Measurements from ENCODE around the gene TEKT2. TPM values are rescaled to one million over a fixed set of nuclear protein-coding genes. Genes with fewer than 3 reads are reported as not detected.

TEKT2 gene
- total RNA-seq, 4 donors from 2014 or later, result not detected

DNA sequence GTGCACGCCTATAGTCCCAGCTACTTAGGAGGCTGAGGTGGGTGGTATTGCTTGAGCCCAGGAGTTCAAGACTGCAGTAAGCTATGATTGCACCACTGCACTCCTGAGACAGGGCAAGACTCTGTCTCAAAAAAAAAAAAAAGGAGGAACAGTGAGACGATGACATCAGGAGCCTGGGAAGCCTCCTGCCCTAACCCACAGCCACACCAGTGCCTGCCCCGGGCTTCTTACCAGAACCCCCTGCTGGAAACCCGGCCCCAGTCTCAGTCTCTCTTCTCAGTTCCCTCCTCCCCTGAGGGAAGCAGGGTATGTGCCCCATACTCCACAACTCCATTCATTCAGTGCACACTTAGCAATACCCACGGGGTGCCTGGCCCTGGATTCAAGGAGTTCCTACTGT is 32.0 kb downstream of the TEKT2 start:
- intact Hi-C loops (cut with DNase I; ENCODE audit: low total_unique reads) (no loop called here), in situ Hi-C loops (cut with MboI; ENCODE audit: low sequenced_read_pairs in 4 of 4) (no loop called here)
- ATAC-seq (no peak), DNase-seq (no peak)
- Histone ChIP-seq H3K27me3 (no peaks in the 10 kb centered on the region), H3K9me3 (no peaks in the 10 kb centered on the region), H3K36me3 (no peaks in the 10 kb centered on the region), H3K4me3 (no peak overlapping the region), H3K4me1 (no peaks in the 10 kb centered on the region), H3K27ac (no peak overlapping the region)
- TF ChIP-seq POLR2A (IDR thresholded peaks at IDR 0.05), result no peak
- TF ChIP-seq, protein P1, sequence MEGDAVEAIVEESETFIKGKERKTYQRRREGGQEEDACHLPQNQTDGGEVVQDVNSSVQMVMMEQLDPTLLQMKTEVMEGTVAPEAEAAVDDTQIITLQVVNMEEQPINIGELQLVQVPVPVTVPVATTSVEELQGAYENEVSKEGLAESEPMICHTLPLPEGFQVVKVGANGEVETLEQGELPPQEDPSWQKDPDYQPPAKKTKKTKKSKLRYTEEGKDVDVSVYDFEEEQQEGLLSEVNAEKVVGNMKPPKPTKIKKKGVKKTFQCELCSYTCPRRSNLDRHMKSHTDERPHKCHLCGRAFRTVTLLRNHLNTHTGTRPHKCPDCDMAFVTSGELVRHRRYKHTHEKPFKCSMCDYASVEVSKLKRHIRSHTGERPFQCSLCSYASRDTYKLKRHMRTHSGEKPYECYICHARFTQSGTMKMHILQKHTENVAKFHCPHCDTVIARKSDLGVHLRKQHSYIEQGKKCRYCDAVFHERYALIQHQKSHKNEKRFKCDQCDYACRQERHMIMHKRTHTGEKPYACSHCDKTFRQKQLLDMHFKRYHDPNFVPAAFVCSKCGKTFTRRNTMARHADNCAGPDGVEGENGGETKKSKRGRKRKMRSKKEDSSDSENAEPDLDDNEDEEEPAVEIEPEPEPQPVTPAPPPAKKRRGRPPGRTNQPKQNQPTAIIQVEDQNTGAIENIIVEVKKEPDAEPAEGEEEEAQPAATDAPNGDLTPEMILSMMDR (IDR thresholded peaks at IDR 0.05 in 4 of 5, conservative IDR thresholded peaks at IDR 0.05 in 1 of 5), result no peak

DNA sequence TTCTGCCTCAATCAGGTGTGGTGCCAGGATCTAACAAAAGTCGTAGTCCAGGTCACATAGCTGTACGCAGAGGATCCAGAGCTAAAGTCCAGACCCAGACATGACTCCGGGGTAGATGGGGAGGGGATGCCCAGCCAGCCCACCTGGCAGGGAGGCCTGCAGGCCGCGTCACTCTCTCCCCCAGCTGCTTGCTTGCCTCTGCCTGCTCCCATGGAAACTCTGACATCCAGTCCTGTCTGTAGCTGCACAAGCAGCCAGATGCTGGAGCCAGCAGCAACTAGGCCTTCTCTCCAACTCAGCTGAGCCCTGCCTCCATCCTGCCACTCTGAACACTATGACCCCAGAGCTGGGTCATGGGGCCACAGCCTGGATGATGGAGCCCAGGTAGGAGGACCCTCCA is 33.0 kb downstream of the TEKT2 start:
- Histone ChIP-seq H3K27ac (no peak overlapping the region), H3K27me3 (no peaks in the 10 kb centered on the region), H3K4me1 (no peaks in the 10 kb centered on the region), H3K9me3 (no peaks in the 10 kb centered on the region), H3K4me3 (no peak overlapping the region), H3K36me3 (no peaks in the 10 kb centered on the region)
- ATAC-seq (no peak), DNase-seq (no peak)
- TF ChIP-seq, protein P1 (IDR thresholded peaks at IDR 0.05 in 4 of 5, conservative IDR thresholded peaks at IDR 0.05 in 1 of 5), result no peak
- TF ChIP-seq POLR2A (IDR thresholded peaks at IDR 0.05), result no peak
- intact Hi-C loops (cut with DNase I; ENCODE audit: low total_unique reads) (no loop called here), in situ Hi-C loops (cut with MboI; ENCODE audit: low sequenced_read_pairs in 4 of 4) (no loop called here)

DNA sequence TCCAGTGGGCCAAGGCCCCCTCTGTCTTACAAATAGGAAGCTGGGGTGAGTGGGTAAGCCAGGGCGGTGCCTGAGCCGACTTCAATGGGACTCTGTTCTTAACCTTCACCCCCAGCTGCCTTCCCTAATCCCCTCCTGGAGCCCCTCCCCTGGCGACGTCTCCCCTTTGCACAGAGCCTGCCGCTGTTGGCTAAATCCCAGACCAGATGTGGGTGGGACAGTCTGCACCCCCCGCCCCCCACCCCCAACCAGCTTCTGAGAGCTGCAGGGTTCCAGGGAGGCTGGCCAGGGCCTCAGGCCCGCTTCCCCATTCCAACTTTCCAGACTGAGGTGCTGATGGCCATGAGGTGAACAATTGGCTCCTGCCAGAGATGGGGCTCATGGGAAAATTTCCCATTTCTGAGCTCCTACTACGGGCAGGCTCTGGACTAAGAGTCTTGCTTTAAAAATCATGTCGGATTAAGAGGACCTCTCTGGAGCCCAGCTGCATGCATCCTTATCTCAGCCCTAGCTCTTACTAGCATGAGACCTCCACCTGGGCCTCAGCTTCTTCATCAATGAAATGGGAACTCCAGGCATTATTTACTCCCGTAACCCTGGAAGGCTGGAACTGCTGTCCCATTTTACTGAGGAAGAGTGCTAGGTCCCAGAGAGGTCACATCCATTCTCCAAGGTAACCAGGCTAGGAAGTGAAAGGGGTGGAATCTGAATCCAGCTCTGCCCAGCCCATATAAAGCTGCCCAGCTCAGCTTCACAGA is 34.7 kb downstream of the TEKT2 start:
- Histone ChIP-seq H3K36me3 (no peaks in the 10 kb centered on the region), H3K27me3 (no peaks in the 10 kb centered on the region), H3K27ac (no peak overlapping the region), H3K9me3 (no peaks in the 10 kb centered on the region), H3K4me1 (no peaks in the 10 kb centered on the region), H3K4me3 (no peak overlapping the region)
- DNase-seq, result no peak
- no peak for ATAC-seq
- in situ Hi-C loops (cut with MboI; ENCODE audit: low sequenced_read_pairs in 4 of 4), result no loop called here
- intact Hi-C loops (cut with DNase I; ENCODE audit: low total_unique reads), result no loop called here
- no peak for TF ChIP-seq POLR2A (IDR thresholded peaks at IDR 0.05)
- TF ChIP-seq, protein P1 (IDR thresholded peaks at IDR 0.05 in 4 of 5, conservative IDR thresholded peaks at IDR 0.05 in 1 of 5), result no peak

DNA sequence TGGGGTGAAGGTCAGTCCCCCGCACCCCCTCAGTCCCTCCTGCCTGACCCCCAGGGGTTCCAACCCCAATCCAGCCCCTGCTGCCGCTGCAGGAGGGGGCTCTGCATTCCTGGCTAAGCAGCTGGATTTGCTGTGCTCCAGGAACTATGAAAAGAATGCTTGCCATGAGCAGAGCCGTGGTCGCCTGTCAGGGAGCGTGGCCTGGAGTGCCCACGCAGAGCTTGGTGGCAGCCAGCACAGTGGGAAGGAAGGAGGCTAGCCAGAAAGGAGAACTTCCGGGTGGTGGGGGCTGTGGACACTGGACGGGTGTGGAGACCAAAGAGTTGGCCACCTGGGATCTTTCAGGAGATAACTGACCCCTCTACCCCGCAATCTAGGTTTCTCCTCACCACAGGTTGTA is 35.6 kb downstream of the TEKT2 start:
- intact Hi-C loops (cut with DNase I; ENCODE audit: low total_unique reads) (no loop called here), in situ Hi-C loops (cut with MboI; ENCODE audit: low sequenced_read_pairs in 4 of 4) (no loop called here)
- DNase-seq (no peak), ATAC-seq (no peak)
- Histone ChIP-seq H3K4me3 (no peak overlapping the region), H3K36me3 (no peaks in the 10 kb centered on the region), H3K9me3 (no peaks in the 10 kb centered on the region), H3K27me3 (peaks cover 0 to 8% (median 3%) of the 10 kb centered on the region in 3 donors), H3K4me1 (no peaks in the 10 kb centered on the region), H3K27ac (no peak overlapping the region)
- TF ChIP-seq, protein P1 (IDR thresholded peaks at IDR 0.05 in 4 of 5, conservative IDR thresholded peaks at IDR 0.05 in 1 of 5), result no peak
- no peak for TF ChIP-seq POLR2A (IDR thresholded peaks at IDR 0.05)

All from gastrocnemius medialis (tissue), 4 donors.